GM18520 (cell line): Measurements from ENCODE around the gene EFNA4.
A peak's percentile ranks its signal among the peaks of the same experiment; 100 is the strongest.

ENCODE experiments used
- ATAC-seq: cut with Tn5 transposase; IDR thresholded peaks from one replicate; pipeline ENCODE4 v1.9.1; 2021; ENCODE audit not compliant: unreplicated experiment

EFNA4 gene

GRCh38 chr1:155063550-155064110, at the start of gene EFNA4:
EFNA4 (plus strand) TSS chr1:155063740; CDS start chr1:155063824, 84 bp downstream.
- ATAC-seq: peak; percentile 42

GRCh38 chr1:155014709-155015508, 48.6 kb upstream of the EFNA4 start:
- ATAC-seq: no peak

DNA sequence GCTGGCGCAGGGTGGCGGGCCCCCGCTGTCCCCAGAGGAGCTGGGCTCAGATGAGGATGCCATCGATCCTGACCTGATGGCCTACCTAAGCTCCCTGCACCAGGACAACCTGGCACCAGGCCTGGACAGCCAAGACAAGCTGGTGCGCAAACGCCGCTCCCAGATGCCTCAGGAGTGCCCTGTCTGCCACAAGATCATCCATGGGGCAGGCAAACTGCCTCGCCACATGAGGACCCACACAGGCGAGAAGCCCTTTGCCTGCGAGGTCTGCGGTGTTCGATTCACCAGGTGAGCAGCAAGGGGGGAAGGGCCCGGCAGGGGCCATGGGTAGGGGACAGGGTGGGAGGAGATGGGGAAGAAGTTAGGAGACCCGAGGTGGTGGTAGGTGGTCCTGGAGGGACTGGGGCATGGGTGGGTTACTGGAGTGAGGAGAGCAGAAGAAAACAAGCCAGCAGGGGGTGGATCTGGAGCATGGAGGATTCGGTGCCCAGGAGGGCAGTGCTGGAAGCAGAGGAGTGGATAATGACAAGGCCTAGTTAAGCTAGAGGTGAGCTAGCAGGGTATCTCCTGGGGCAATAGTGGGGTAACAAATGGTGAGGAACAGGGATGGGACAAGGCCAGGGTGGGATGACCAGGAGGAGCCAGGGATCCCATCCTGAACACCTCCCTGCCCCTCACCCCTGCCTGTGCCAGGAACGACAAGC, 47.9 kb upstream of the EFNA4 start:
- ATAC-seq: no peak

DNA sequence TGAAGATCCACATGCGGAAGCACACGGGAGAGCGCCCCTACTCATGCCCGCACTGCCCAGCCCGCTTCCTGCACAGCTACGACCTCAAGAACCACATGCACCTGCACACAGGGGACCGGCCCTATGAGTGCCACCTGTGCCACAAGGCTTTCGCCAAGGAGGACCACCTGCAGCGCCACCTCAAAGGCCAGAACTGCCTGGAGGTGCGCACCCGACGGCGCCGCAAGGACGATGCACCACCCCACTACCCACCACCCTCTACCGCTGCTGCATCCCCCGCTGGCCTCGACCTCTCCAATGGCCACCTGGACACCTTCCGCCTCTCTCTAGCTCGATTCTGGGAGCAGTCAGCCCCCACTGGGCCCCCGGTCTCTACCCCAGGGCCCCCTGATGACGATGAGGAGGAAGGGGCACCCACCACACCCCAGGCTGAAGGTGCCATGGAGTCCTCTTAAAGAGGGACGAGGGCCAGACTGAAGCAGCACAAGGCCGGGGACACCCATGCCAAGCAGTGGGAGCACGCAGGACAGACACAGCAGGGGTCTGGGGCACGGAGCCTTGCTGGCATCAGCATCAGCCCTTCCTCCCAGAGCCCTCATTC, 47.2 kb upstream of the EFNA4 start:
- no peak for ATAC-seq

DNA sequence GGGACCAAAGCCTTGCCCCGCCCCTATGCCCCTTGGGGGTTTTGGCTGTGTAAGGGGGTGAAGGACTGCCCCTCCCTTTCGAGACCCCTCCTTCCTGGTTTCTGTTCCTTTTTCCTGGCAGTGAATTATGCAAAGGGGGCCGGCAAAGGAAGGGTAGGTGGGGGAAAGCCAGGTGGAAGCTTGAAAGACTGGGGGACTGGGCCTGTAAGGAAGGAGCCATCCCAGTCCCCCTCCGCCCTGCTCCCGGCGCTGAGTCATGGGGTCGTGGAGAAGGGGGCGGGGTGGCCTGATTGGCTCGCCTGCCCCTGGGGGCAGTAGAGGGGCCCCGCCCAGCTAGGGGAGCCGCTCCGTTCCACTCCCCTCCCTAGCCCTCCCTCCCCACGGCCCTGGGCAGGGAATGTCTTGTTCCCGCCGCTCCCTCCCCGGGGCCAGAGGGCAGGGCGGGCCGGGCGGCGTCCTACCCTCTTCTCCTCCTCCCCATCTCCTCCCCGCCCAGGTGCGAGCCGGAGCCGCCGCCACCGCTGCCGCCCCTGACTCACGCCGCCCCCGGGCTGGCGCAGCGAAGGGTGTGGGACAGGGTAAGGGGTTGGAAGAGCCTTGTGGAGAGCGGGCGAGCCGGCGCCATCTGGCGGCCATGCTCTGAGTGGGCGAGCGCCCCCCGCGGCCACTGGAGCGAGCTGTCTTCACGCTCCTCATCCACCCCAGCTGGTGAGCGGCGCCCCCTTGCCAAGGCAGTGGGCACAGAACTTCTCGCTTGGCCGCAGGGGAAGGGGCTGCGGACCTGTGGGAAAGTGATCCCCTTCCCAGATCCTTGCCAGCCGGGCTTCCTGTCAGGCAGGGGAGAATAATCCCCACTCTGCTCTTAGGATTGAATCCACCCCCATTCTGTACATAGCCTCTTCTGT, 46.2 kb upstream of the EFNA4 start:
- ATAC-seq: peak; percentile 68

- no peak for ATAC-seq
These were observed 45.6 kb upstream of the EFNA4 start for GRCh38 chr1:155017946-155018316.

DNA sequence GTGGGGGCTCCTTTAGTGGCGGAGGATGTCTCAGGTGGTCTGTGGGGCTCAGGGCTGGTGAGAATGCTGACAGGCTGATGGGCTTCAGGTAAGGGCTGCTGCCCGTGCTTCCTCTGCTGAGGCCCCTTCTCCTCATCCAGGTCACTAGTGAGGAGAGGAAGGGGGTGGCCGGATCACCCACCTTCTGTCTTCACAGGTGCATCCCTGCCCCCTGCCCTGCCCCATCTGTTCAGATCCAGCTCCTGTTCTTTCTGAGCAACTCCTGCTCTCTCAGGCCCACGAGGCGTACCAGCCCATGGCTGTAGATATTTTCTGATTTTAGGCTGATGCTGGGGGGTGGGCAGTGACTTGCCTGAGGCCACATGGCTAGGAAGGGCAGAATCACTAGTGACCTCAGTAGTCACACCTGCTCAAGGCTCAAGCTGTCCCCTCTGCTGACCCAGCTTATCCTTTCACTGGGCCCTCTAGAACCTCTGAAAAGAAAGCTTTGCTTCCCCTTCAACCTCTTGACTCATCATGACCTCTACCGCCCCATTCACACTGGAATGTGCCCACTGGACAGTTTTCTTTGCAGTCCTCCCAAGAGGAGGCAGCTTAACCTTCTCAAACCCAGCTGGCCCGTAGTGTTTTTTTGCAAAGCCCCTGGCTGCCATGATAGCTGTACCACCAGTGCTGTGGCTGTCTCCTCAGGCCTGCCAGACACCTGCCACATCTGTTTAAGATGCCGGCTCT, 44.8 kb upstream of the EFNA4 start:
- no peak for ATAC-seq

DNA sequence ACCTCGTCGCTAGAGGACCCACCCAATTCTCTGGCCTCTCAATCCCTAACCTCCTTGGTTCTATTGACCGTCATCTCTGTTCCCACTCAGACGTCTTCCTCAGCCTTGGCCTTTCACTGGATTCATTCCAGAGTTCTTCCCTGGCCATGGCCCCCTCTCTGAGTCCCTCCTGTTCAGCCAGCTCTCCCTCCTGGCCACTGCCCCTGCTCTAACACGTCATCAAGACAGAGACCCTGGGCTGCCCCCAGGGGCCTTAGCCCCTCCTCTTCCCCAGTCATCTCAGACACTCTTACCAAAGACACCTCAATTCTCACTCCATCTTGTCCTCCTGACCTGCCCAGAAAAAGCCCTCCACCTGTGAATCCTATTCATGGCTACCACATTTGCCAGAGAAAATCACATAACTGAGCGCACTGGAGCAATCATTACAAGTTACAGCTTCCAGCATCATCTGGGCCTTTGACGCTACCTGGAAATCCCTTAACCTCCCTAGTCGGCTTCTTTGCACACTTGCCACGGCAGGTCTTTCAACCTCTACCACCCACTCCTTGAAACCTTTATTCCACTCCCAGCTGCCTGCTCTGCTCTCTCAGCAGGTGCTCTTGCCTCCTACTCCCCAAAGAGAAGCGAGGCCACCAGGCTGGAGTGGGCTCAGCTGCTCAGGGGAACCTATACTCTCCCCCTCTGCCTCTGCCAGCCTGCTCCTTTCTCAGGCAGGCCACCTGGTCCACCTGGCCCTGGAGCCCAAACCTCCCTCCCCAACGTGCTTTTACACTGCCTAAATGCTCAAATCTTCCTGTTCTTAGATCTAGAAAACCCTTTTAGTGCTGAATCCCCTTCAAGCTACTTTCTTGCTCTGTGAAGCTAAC, 43.9 kb upstream of the EFNA4 start:
- ATAC-seq: no peak

DNA sequence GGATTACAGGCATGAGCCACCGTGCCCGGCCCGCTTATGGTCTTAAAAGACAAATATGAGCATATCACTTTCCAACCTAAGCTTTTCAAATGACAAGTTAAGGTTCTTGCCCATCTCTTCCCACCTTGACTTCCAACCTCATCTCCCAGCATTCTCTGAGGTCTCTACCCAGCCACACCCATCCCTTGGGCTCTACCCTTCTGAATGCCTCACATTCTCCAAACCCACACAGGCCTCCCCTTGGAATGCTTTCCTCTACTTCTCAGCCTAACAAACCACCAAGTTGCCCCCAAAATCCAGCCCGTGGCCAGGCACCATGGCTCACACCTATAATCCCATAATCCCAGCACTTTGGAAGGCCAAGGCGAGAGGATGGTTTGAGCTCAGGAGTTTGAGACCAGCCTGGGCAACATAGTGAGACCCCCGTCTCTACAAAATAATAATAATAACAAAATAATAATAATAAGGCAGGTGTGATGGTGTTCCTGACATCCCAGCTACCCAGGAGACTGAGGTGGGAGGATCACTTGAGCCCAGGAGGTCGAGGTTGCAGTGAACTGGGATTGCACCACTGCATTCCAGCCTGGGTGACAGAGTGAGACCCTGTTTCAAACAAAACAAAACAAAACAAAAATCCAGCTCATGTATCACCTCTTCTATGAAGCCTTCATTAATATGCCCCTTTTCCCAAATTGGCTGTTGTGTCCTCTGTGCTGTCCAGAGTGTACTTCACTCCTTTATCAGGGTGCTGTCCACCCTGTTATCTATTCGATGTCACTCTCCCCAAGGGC, 41.2 kb upstream of the EFNA4 start:
- ATAC-seq: no peak

- no peak for ATAC-seq
These were observed 40.7 kb upstream of the EFNA4 start for GRCh38 chr1:155022927-155023236.

- ATAC-seq: no peak
These were observed 39.9 kb upstream of the EFNA4 start for GRCh38 chr1:155023627-155024026.

- ATAC-seq: no peak
These were observed 39.2 kb upstream of the EFNA4 start for GRCh38 chr1:155024315-155024714.

DNA sequence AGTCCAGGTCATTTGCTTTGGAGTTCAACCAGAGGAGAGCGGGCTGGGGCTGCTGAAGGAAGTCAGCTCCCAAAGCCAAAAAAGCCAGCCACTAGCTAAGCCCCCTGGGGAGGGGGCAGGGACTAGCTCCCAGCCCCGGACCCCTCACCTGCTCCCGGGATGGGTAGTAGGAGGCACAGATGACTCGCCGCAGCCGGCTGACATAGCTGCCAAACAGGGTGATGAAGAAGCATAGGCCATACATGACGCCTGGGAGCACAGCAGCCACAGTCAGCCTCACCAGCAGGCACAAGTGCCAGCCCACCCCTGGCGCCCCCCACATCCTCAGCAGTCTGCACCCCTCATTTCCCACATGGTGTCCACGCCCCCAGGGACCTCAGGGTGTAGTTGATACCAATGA, 37.4 kb upstream of the EFNA4 start:
- no peak for ATAC-seq

DNA sequence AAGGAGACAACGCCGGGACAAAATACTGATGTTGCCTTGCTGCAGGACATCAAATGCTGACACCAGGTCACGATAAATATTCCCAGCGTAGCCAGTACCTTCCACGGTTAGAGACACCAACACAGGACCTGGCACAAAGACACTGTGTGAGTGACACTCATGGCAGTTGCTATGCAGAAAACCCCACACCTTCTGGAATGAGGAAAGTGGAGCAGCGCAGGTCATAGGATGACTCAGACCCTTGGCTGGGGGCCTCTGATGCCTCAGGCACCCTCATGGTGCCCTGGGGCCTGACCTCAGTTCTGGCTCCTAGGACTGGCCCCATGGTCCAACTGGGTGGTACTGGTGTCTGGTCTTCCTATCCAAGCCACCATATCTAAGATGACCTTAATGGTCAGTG, 37.0 kb upstream of the EFNA4 start:
- no peak for ATAC-seq

- ATAC-seq: no peak
These were observed 33.9 kb upstream of the EFNA4 start for GRCh38 chr1:155029513-155030242.

DNA sequence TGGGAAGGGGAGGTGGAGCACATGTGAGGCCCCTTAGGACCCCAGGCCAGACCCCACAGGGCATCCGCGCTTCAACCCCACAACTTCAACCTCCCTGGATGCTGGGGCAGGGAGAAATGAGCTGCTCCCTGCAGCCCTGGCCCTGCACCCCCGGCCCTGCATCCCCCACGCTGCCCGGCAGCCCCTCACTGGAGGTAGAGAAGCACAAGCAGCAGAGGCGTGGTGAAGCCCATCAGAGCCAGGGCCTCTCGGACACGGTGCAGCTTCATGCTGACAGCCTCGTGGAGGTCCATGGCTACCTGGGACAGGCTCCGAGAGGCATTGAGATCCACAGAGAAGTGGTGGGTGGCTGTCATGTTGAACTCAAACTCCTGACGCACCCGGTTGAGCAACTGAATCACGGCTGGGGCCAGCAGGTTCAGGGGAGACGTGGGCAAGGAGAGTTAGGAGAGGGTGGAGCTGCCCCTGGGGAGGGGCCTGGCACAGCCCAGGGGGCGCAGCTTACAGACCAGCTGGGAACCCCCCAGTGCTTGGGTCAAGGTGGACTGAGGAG, 33.2 kb upstream of the EFNA4 start:
- no peak for ATAC-seq

- no peak for ATAC-seq
These were observed 32.6 kb upstream of the EFNA4 start for GRCh38 chr1:155030899-155031298.

- no peak for ATAC-seq
These were observed 30.7 kb upstream of the EFNA4 start for GRCh38 chr1:155032886-155033285.
